WTC11 (cell line): ENCODE results near the gene PIGP. TPM values are rescaled to one million over a fixed set of nuclear protein-coding genes. Genes with fewer than 3 reads are reported as not detected.

Experiments
- ATAC-seq: fragments of 200-7000 bp; cut with Tn5 transposase; 2 replicates; pipeline ENCODE4 v1.10.0; 2021; ENCODE audit warnings: mild to moderate bottlenecking, moderate library complexity
- CTCF ChIA-PET: fragments of 300-600 bp; sonication (Branson Sonifier 250); formaldehyde crosslinking; loops from one replicate; lab custom pipeline; 2021; ENCODE audit warnings: antibody characterized with exemption; lab: Charles Lee
- POLR2A ChIA-PET: fragments of 350-600 bp; sonication (Branson Sonifier 250); formaldehyde crosslinking; loops from one replicate; lab custom pipeline; 2021; ENCODE audit warnings: antibody characterized with exemption; lab: Charles Lee
- DNase-seq: peaks from one replicate; pipeline ENCODE4 v3.0.0; 2021; ENCODE audit warnings: low spot score
- H3K27ac Mint-ChIP-seq: 2 replicates; pipeline ENCODE4 v1.8.0; 2021; ENCODE audit warnings: mixed read lengths
- H3K27me3 Mint-ChIP-seq: 2 replicates; pipeline ENCODE4 v1.8.0; 2021; ENCODE audit warnings: low read depth, mild to moderate bottlenecking, moderate library complexity, mixed read lengths
- H3K36me3 Mint-ChIP-seq: 2 replicates; pipeline ENCODE4 v1.8.0; 2021; ENCODE audit warnings: mixed read lengths
- H3K4me1 Mint-ChIP-seq: 2 replicates; pipeline ENCODE4 v1.8.0; 2022; ENCODE audit warnings: mixed read lengths
- H3K4me3 Mint-ChIP-seq: 2 replicates; pipeline ENCODE4 v1.8.0; 2021; ENCODE audit warnings: mild to moderate bottlenecking, moderate library complexity, mixed read lengths
- H3K9me3 Mint-ChIP-seq: 2 replicates; pipeline ENCODE4 v1.8.0; 2021; ENCODE audit warnings: mixed read lengths
- CBFB ChIP-seq: sonication (generic); formaldehyde crosslinking; IDR thresholded peaks from 2 replicates; pipeline ENCODE4 v1.8.1; 2022; ENCODE audit warnings: mild to moderate bottlenecking, low read depth, missing genetic modification reagents
- EMX1 ChIP-seq: fragments of 250-450 bp; sonication (Bioruptor Pico); IDR thresholded peaks from 2 replicates; pipeline ENCODE4 v1.8.0; 2021; ENCODE audit warnings: mild to moderate bottlenecking
- FOXJ3 ChIP-seq: sonication (generic); formaldehyde crosslinking; IDR thresholded peaks from 2 replicates; pipeline ENCODE4 v1.9.0; 2021; ENCODE audit warnings: missing genetic modification reagents, mild to moderate bottlenecking, borderline replicate concordance
- FOXP1 ChIP-seq: sonication (generic); formaldehyde crosslinking; IDR thresholded peaks from 2 replicates; pipeline ENCODE4 v1.8.0; 2022; ENCODE audit warnings: missing genetic modification reagents, mild to moderate bottlenecking, moderate library complexity, borderline replicate concordance
- NFE2L1 ChIP-seq: sonication (generic); formaldehyde crosslinking; IDR thresholded peaks from 2 replicates; pipeline ENCODE4 v1.8.1; 2023; ENCODE audit warnings: missing genetic modification reagents
- SOX15 ChIP-seq: fragments of 250-450 bp; sonication (Bioruptor Pico); IDR thresholded peaks from 2 replicates; pipeline ENCODE4 v1.9.0; 2021; ENCODE audit warnings: mild to moderate bottlenecking
- TCF7 ChIP-seq: sonication (generic); formaldehyde crosslinking; IDR thresholded peaks from 2 replicates; pipeline ENCODE4 v1.8.0; 2022; ENCODE audit warnings: mild to moderate bottlenecking, low read depth, missing genetic modification reagents, moderate library complexity
- total RNA-seq: library from RNA; stranded (reverse); gene quantifications from 3 replicates; pipeline ENCODE4 v1.2.3, GENCODE V29; 2021
- TF ChIP-seq, protein P1 (sequence below): sonication (generic); formaldehyde crosslinking; IDR thresholded peaks from 2 replicates; pipeline ENCODE4 v1.8.1; 2022; ENCODE audit warnings: missing genetic modification reagents, borderline replicate concordance
- TF ChIP-seq, protein P2 (sequence below): sonication (generic); formaldehyde crosslinking; IDR thresholded peaks from 2 replicates; pipeline ENCODE4 v1.8.0; 2022; ENCODE audit warnings: mild to moderate bottlenecking, missing genetic modification reagents
- TF ChIP-seq, protein P3 (sequence below): fragments of 250-450 bp; sonication (Bioruptor Pico); conservative IDR thresholded peaks from 2 replicates; pipeline ENCODE4 v1.9.0; 2021; ENCODE audit warnings: mild to moderate bottlenecking
- TF ChIP-seq, protein P4 (sequence below): sonication (generic); formaldehyde crosslinking; IDR thresholded peaks from 2 replicates; pipeline ENCODE4 v1.8.1; 2023; ENCODE audit warnings: mild to moderate bottlenecking, missing genetic modification reagents, moderate library complexity

The PIGP gene
- total RNA-seq, 1 experiment from 2014 or later: 10.9 TPM

DNA sequence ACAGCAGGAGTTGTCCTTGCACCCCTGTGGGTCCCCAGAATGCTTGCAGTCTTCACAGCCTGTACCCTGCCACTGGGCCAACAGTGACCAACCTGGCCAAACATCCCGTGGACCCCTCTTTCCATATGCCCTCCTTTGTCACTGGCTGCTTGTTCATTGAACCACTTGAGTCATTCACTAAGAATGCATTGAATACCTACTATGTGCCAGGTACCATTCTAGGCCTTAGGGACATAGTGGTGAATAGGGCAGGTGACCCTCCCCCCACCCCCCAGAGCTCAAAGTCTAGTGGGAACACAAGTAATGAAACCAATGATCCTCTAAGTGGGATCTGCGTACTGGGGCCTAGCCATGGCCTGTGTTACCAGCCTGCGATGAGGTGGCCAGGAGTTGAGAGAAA lies 28.2 kb downstream of the PIGP start:
- Mint-ChIP-seq H3K9me3 (no peaks in the 10 kb centered on the region), H3K36me3 (no peaks in the 10 kb centered on the region), H3K4me3 (no peak overlapping the region), H3K27ac (no peak overlapping the region), H3K4me1 (peaks cover 37% of the 10 kb centered on the region), H3K27me3 (peaks cover 89% of the 10 kb centered on the region)
- no peak for DNase-seq
- no peak for ATAC-seq
- CTCF ChIA-PET: no interaction called here
- POLR2A ChIA-PET: no interaction called here
- TF ChIP-seq, protein P1, sequence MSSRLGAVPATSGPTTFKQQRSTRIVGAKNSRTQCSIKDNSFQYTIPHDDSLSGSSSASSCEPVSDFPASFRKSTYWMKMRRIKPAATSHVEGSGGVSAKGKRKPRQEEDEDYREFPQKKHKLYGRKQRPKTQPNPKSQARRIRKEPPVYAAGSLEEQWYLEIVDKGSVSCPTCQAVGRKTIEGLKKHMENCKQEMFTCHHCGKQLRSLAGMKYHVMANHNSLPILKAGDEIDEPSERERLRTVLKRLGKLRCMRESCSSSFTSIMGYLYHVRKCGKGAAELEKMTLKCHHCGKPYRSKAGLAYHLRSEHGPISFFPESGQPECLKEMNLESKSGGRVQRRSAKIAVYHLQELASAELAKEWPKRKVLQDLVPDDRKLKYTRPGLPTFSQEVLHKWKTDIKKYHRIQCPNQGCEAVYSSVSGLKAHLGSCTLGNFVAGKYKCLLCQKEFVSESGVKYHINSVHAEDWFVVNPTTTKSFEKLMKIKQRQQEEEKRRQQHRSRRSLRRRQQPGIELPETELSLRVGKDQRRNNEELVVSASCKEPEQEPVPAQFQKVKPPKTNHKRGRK (CRISPR knock-in tag): no peak

DNA sequence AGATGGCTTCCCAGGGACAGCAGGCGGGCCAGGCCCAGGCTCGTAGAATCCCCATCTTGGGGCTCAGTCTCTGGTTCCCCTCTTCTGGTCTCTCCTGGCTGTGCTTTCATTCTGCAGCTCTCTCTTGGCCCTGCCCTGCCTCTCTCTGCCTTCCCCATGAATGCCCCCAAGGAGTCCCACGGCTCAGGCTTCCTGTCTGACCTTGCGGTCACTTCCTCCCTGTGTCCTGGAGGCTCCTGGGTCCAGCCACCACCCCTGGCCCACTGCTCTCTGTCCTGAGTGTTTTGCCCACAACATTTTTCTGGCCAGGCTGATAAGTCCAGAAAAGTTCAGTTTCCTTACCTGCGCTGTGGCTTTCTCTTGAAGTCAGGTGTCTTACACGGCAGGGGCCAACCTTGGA lies 29.1 kb downstream of the PIGP start:
- Mint-ChIP-seq H3K27ac (no peak overlapping the region), H3K36me3 (no peaks in the 10 kb centered on the region), H3K4me3 (no peak overlapping the region), H3K9me3 (no peaks in the 10 kb centered on the region), H3K27me3 (peaks cover 88% of the 10 kb centered on the region), H3K4me1 (peaks cover 42% of the 10 kb centered on the region)
- ATAC-seq (no peak), DNase-seq (no peak)
- POLR2A ChIA-PET: no interaction called here
- CTCF ChIA-PET: interaction anchor here (0.5 kb wide), 1 partner anchor 136 kb away, joined by 4 read pairs; no protein-coding TSS in a partner anchor
- TF ChIP-seq, protein P1 (CRISPR knock-in tag): no peak
- no peak for TF ChIP-seq SOX15 (CRISPR knock-in tag)
- TF ChIP-seq, protein P2, sequence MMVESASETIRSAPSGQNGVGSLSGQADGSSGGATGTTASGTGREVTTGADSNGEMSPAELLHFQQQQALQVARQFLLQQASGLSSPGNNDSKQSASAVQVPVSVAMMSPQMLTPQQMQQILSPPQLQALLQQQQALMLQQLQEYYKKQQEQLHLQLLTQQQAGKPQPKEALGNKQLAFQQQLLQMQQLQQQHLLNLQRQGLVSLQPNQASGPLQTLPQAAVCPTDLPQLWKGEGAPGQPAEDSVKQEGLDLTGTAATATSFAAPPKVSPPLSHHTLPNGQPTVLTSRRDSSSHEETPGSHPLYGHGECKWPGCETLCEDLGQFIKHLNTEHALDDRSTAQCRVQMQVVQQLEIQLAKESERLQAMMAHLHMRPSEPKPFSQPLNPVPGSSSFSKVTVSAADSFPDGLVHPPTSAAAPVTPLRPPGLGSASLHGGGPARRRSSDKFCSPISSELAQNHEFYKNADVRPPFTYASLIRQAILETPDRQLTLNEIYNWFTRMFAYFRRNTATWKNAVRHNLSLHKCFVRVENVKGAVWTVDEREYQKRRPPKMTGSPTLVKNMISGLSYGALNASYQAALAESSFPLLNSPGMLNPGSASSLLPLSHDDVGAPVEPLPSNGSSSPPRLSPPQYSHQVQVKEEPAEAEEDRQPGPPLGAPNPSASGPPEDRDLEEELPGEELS (CRISPR knock-in tag): no peak
- TF ChIP-seq FOXJ3 (CRISPR knock-in tag): no peak
- no peak for TF ChIP-seq TCF7
- no peak for TF ChIP-seq NFE2L1 (CRISPR knock-in tag)
- no peak for TF ChIP-seq FOXP1 (CRISPR knock-in tag)
- TF ChIP-seq, protein P3, sequence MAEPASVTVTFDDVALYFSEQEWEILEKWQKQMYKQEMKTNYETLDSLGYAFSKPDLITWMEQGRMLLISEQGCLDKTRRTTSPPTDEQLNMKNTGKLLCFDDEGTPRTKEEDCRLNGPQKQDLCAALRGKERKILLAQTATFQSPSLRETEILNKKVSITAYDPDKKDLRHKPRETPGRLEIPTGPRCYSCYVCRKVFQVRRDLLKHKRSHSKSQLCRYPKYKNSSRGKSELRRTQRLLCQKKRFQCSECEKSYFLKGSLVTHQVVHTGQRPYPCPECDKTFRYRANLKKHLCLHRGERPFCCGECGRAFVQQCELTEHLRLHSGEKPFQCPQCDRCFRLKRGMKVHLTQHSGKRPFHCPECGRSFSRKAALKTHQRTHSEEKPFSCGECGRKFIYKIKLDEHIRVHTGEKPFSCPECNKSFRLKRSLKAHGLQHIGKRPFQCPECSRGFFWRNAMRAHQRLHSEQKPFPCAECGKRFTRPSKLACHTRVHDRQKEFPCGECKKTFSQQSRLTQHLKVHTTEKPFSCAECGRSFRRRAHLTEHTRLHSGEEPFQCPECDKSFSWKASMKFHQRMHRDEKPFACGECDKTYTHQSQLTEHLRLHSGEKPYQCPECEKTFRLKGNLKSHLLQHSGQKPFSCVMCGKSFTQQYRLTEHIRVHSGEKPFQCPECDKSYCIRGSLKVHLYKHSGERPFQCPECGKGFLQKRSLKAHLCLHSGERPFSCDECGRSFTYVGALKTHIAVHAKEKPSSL (CRISPR knock-in tag): no peak

DNA sequence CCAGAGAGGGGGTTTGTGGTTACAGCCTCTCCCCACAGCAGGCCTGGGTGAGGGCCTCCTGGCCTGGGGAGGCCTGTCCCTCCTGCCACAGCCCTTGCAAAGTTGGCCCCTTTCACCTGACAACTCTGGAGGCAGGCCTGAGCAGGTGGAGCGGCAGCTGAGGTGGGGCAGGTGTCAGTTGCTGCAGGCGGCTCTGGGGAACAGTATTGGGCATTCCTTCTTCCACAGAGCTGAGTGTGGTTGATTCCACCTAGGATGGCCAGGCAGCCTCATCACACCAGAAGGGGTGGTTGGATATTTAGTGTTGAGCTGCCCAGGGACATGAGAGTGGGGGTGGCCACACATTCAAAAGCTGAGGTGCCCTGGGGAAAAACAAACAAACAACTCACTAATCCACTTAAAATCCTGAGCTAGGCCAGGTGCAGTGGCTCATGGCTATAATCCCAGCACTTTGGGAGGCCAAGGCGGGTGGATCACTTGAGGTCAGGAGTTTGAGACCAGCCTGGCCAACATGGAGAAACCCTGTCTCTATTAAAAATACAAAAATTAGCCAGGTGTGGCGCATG lies 31.1 kb downstream of the PIGP start:
- no peak overlapping the region for H3K27ac Mint-ChIP-seq
- TF ChIP-seq CBFB (CRISPR knock-in tag) (no peak), EMX1 (CRISPR knock-in tag) (no peak)
- TF ChIP-seq, protein P4, sequence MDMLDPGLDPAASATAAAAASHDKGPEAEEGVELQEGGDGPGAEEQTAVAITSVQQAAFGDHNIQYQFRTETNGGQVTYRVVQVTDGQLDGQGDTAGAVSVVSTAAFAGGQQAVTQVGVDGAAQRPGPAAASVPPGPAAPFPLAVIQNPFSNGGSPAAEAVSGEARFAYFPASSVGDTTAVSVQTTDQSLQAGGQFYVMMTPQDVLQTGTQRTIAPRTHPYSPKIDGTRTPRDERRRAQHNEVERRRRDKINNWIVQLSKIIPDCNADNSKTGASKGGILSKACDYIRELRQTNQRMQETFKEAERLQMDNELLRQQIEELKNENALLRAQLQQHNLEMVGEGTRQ (CRISPR knock-in tag): no peak
- peak; percentile 43; the same call in 1 of the 2 replicates for ATAC-seq
- ChIA-PET CTCF (interaction anchor here (0.8 to 2.0 kb wide), 2 partner anchors 32 to 65 kb away, joined by 3 to 10 read pairs; no protein-coding TSS in a partner anchor), POLR2A (no interaction called here)
- H3K4me1 Mint-ChIP-seq: peaks cover 21% of the 10 kb centered on the region
- no peaks in the 10 kb centered on the region for H3K9me3 Mint-ChIP-seq
- H3K4me3 Mint-ChIP-seq: no peak overlapping the region
- H3K36me3 Mint-ChIP-seq: no peaks in the 10 kb centered on the region
- H3K27me3 Mint-ChIP-seq: peaks cover 88% of the 10 kb centered on the region
- DNase-seq: no peak
